CD1c-positive myeloid dendritic cell (primary cell): ENCODE measurements around the gene WASF2.
"Not testable (repeated sequence)": the region's sequence is repeated elsewhere in the genome, so short reads cannot be mapped to it uniquely, and the experiment has no call there.

Experiments
- DNase-seq: peaks from one replicate; pipeline ENCODE4 v3.0.0-alpha.2; 2016; ENCODE audit errors: extremely low spot score

The WASF2 gene

GRCh38 chr1:27521861-27522431 lies 32.0 kb upstream of the WASF2 start:
- DNase-seq, result no peak

- DNase-seq, result peak; percentile 54
Observed at GRCh38 chr1:27521336-27521831, 31.4 kb upstream of the WASF2 start.

GRCh38 chr1:27520651-27521050 lies 30.7 kb upstream of the WASF2 start:
- DNase-seq, result no peak

GRCh38 chr1:27519331-27520258 lies 29.6 kb upstream of the WASF2 start:
- no peak for DNase-seq

GRCh38 chr1:27518808-27519207 lies 28.8 kb upstream of the WASF2 start:
- no peak for DNase-seq

- no peak for DNase-seq
Observed at GRCh38 chr1:27517907-27518718, 28.1 kb upstream of the WASF2 start.

GRCh38 chr1:27517301-27517700 lies 27.3 kb upstream of the WASF2 start:
- DNase-seq, result no peak

- no peak for DNase-seq
Observed at GRCh38 chr1:27515626-27516025, 25.7 kb upstream of the WASF2 start.

GRCh38 chr1:27513958-27514357 lies 24.0 kb upstream of the WASF2 start:
- peak; percentile 45 for DNase-seq

GRCh38 chr1:27513528-27513927 lies 23.6 kb upstream of the WASF2 start:
- peak; percentile 76 for DNase-seq

- no peak for DNase-seq
Observed at GRCh38 chr1:27509127-27510080, 19.4 kb upstream of the WASF2 start.

GRCh38 chr1:27507960-27508665 lies 18.1 kb upstream of the WASF2 start:
- DNase-seq, result no peak

- DNase-seq, result no peak
Observed at GRCh38 chr1:27506703-27507102, 16.7 kb upstream of the WASF2 start.

GRCh38 chr1:27505420-27505680 lies 15.4 kb upstream of the WASF2 start:
- no peak for DNase-seq

- no peak for DNase-seq
Observed at GRCh38 chr1:27504588-27505419, 14.8 kb upstream of the WASF2 start.

- no peak for DNase-seq
Observed at GRCh38 chr1:27503844-27504587, 14.0 kb upstream of the WASF2 start.

- DNase-seq, result no peak
Observed at GRCh38 chr1:27503033-27503432, 13.1 kb upstream of the WASF2 start.

- DNase-seq, result not testable (repeated sequence)
Observed at GRCh38 chr1:27501159-27501558, 11.2 kb upstream of the WASF2 start.

GRCh38 chr1:27499142-27499541 lies 9.2 kb upstream of the WASF2 start:
- DNase-seq, result no peak
